GM21526 (cell line): Measurements from ENCODE around the gene EFNA3.
"Not testable (repeated sequence)": the region's sequence is repeated elsewhere in the genome, so short reads cannot be mapped to it uniquely, and the experiment has no call there.

Experiments used
- ATAC-seq: cut with Tn5 transposase; IDR thresholded peaks from one replicate; pipeline ENCODE4 v1.9.1; 2021; ENCODE audit warnings: moderate library complexity; ENCODE audit not compliant: unreplicated experiment, low FRiP score

EFNA3 gene

DNA sequence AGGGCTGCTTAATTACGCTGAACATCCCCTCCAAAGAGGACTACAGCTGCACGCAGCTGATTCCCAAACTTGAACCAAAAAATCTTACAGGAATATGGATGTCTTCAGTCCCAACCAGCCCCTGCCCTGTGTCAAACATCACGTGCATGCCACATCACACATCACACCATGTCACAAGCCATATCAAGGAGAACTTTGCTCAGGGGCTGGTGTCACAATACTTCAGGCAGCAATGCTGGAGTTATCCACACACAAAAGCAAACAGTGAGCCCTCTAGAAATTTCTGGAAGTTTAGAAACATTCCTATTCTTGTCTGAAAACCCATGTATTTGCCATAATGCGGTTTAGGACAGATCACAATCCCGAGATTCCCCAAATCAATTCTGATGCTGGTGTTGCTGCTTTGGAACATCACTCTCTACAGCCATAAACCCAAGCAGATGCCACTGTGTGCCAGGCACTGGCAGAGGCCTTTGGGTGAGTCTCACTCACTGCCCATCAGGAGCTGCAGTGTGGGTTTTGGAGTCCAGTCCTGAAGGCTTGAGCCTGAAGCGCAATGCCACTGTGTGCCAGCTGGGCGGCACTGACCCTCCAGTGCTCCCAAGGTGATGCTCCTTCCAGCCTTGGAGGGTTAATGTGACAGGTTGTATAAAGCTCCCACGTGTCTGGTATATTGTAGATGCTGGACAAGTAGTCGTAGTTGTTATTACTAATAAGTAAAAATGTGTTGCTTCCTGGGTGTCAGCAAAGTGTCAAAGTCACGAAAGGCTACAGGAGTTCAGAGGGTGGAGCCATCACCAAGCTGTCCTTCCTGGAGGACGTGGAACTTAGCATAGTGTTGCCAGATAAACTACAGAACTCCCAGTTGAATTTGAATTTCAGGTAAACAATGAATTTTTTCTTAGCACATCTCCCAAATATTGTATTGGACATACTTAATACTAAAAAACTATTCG is 28.9 kb downstream of the EFNA3 start:
- no peak for ATAC-seq

DNA sequence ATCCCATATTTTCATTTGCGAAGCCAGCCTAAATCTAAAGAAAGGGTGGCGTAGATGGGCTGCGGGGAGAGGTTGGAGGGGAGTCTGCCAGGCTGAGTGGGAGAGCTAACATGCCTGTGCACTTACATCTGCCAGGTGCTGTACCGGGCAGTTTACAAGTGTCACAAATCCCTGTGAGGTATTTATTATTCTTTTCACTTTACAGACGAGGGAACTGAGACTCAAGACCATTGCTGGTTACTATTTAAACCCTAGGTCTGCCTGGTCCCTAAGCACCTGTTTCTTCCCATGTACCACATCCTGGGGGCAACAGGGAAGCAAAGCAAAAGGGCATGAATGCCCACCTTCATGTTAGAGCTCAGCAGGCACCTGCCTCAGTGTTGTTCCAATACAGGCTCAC is 29.7 kb downstream of the EFNA3 start:
- no peak for ATAC-seq

DNA sequence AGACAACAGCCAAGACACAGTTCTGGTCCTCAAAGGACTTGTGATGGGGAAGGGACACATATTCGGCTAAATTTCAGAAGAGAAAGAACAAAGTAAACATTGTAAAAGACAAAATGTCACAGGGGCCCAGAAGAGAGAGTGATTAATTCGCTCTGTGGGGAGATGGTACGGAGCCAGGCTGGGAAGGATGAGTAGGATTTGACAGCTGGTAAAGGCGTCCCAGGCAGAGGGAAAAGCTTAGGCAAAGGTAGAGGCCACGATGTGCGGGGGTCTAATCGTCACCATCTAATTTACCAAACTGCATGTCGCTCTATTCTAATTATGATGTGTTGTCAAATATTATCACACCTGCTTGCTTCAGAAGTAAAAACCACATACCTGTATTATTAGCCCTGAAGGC is 31.7 kb downstream of the EFNA3 start:
- no peak for ATAC-seq

DNA sequence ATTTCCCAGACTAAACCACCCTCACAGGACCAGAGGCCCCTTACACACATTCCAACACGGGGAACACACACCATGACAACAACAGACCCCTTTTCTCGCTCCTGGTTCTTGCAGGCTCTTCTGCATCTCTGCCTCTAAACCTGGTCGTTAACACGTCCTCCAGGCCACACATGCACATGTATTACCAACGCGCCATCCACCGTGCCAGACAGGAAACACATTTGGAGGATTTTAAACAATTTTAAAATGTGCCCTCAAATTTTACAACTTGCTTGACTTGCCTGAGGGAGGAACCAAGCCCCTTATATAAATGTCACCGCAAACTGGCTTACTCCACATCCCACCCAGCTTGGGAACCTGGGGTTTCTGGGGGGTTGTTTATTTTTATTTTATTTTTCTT is 32.2 kb downstream of the EFNA3 start:
- no peak for ATAC-seq

DNA sequence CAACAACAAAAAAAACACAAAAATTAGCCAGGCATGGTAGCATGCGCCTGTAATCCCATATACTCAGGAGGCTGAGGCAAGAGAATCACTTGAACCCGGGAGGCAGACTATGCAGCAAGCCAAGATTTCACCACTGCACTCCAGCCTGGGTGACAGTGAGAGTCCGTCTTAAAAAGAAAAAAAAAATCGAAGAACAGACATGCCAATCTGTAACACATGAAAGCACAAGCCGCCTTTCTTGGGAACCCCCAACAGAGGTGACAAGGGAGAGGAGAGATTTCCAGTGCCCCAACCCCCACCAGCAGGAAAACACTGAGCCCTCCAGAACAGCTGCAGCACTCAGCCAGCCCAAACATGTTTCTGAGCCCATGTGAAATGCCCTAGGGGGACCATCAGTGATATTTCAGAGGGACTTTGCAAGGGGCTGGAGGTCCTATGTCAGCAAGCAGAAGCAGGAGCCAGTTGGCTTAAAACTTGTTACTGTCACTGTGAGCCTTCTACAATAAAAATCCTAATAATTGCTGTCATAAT is 34.9 kb downstream of the EFNA3 start:
- no peak for ATAC-seq

DNA sequence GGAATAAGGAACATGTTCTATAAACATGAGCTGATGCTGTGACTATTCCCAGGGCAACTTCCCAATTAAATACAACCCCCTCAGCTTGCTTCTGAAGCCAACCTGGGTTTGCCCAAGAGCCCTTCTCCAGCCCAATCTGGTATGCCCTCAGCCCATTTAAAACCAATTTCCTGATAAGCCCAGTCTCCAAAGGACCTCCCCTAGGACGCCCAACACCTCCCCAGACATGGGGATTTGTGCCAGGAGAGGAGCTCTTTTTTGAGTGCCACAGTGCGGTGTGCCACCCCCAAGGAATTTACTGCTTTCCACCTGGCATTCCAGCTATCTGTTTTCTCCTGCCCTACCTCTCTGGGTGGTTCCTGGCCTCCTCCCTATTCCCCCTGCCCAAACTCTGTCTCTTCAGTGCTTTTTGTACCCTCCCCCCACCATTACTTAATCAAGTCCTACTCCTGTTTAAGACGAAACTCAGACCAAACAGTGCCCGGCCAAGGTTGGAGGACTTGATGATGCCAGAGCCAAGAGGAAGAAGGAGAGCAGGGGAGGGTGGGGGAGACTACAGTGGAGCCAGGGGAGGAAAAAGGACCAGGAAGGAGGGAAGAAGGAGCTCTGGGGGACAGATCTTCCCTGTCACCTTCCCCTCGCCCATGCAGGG is 37.6 kb downstream of the EFNA3 start:
- no peak for ATAC-seq

DNA sequence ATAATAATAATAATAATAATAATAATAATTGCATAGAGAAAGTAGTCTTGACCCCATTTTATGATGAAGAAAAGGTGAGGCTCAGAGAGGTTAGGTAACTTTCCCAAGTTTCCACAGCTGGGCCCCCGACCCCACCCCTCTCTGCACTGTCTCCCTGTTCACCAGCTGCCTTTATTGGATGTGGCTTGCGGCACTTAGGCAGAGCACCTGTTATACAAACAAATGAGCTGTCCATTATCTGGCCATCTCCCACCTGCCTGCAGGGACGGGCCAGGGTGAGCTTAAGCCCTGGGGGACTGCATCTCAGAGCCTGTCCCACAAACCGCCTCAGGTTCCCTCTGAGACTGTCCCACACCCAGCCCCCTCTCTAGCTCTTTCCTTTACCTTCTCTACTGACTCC is 39.0 kb downstream of the EFNA3 start:
- ATAC-seq: no peak

DNA sequence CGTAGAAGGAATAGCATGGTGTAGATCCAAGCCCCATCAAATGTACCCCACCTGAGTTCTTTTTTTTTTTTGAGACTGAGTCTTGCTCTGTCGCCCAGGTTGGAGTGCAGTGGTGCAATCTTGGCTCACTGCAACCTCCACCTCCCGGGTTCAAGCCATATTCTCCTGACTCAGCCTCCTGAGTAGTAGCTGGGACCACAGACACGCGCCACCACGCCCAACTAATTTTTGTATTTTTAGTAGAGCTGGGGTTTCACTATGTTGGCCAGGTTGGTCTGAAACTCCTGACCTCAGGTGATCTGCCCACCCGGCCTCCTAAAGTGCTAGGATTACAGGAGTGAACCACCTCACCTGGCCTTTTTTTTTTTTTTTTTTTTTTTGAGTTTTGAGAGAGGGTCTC is 39.5 kb downstream of the EFNA3 start:
- ATAC-seq: not testable (repeated sequence)

DNA sequence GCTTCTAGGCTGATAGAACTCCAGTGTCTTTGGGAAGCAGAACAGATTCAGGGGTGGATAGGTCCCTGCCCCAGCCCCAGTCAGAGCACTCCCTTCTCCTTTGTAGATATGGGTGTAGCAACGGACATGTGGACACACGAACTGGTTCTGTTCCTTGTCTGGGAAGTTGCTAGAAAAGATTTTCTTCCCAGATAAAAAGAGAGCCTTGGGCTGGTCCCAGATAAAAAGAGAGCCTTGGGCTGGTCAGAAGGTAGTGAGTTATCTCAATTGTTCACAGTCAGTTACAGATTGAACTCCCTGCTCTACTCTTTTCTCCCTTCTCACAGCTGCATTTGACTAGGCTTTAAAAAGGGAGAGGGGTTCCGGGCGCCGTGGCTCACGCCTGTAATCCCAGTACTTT is 41.6 kb downstream of the EFNA3 start:
- ATAC-seq: no peak

DNA sequence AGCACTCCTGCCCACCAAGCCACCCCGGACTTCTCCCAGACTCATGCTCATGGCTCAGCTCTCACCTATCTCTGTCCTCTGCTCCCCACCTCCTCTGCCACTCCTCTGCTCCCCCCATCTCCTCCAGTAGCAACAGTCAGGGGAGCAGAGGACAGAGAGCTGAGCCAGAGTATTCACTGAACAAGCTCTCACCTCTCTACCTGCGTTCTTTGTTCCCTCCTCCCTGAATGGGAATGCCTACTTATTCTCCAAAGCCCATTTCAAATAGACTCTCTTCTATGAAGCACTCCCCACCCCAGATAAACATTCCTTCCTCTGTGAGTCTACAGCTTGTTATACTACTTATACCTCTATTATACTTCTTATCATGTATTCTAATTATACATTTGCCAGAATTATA is 42.6 kb downstream of the EFNA3 start:
- ATAC-seq: no peak

DNA sequence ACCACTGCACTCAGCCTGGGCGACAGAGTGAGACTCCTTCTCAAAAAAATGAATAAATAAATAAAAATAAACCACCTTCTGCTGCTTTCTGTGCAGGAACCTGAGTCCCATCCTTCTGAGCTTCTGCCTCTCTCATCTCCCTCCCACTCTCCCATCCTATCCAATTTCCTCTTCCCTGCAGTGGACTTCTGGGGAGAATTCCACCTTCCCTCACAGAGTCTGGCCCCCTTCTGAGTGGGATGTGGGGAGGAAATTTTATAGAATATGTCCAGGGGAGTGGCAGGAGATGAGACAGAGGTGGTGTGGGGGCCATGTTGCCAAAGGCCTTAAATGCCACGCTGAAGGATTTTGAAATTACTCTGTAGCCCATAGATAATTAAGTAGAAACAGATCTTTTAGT is 43.7 kb downstream of the EFNA3 start:
- ATAC-seq: no peak

DNA sequence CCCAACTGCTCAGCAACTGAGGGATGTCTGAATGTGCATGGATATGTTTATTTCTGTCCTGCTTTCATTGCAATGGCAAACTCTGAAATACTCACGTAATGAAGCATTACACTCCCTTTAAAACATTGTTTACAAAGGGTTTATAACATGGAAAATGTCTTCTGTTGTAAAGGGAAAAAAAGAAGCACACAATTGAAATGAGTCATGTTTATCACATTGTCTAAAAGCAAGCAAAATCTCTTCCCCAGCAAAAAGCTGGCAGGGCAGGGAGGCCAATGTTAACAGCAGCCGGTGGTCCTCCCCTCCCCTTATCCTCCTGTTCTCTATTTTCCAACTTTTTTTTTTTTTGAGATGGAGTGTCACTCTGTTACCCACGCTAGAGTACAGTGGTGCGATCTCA is 45.2 kb downstream of the EFNA3 start:
- no peak for ATAC-seq

DNA sequence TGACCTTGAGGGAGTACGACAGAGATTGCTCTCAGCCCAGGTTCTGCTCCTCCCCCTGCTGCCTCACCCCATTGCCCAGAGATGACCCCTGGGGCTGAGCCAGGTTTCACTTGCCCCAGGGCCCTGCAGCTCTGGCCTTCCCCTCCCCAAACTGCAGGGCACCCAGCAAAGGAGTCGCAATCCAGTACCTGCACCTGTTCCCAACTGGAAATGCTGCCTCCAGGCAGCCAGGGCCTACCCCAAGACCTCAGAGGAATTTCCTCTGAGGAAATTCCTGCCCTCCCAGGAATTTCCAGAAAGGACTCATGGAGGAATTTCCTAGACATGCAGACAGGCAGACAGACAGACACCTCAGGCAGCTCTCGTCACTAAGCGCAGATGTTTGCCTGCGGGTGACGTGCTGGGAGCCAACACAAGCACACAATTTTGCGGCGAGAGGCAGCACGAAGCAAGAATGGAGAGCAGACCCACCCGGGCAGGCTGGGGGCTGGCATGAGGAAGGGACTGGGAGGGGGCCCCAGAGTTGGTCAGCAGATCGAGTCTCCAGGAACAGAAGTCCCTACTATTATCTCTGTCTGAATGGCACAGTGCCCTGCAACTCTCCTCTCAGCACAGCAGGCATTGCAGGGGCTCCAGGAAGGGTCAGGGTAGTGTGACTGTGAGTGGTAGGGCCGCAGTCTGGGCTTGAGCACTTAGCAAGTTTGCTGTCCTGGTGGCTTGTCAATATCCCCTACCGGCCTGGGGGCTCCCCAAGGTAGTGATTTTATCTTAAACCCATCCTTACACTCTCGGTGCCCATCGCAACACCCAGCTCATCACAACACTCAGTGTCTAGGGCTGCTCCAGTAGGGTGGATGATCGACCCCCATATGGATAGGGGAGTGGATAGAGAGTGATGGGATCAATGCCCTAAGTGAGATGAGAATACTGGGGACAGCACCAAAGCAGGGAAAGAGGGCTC is 46.1 kb downstream of the EFNA3 start:
- no peak for ATAC-seq

DNA sequence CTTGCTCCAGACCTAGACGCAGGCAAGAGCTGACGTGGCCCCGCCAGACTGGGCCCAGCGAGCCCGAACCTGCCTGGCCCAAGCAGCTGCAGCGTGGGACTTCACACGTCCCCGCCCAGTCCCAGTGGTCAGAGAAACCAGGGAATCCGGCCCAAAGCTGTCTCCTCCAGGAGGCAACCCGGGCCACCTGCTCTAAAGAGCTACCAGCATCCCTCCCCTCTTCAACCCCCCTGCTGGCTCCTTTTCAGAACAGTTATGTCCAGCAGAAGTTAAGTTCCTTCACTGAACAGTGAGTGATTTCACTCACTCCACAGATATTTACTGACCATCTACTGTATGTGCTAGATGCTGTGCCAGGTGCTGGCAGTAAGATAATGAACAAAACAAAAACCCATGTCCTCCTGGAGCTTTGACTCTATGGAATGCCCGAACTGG is 46.9 kb downstream of the EFNA3 start:
- ATAC-seq: no peak

DNA sequence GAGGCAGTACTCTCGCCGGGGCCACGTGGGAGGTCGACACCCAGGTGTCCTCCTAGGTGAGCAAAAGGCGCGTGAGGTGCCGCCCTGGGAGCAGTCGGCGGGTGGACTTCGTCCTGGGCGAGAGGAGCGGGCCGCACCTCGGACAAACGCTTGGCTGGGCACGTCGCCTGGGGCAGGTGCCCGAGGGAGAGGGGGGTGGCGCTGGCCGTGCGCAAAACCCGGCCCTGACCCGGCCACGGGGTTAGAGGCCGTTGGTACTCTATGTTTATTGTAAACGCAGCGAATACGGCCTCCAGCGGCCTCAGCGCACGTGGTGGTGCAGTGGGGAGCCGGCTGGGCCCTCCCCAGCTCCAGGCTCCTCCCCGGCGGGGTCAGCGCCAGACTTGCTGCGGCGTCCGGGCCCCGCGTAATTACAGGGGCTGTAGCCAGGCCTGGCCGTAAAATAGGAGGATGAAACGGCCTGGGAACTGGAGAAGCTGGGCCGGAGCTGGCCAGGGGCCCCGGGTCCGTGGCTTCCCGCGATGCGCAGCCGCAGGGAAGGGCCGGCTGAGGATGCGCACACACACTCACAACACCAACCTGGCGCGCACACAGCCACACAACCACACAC is 47.4 kb downstream of the EFNA3 start:
- no peak for ATAC-seq

DNA sequence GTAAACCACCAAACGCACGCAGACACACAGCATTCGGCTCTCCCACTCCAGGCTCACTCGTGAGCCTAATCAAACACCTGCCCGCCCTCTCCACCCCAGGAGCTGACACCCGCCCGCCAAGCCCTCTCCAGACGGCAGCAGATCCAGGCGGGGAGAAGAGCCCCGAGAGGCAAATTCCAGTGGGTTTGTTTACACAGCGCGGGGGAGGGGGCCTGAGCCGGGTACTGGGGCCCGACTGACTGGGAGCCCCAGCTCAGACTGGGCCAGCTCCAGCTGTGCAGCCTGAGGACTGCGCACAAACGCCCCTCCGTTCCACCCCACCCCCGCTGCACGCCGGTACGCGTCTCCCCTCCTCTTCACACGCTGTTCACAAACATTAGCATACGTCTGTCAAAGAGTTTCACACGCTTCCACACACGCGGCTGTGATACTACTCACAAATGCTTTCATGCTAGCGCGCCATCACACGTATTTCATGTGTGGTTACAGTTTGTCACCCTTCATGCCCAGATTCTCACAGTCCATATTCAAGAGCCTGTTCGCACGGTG is 48.0 kb downstream of the EFNA3 start:
- ATAC-seq: no peak

DNA sequence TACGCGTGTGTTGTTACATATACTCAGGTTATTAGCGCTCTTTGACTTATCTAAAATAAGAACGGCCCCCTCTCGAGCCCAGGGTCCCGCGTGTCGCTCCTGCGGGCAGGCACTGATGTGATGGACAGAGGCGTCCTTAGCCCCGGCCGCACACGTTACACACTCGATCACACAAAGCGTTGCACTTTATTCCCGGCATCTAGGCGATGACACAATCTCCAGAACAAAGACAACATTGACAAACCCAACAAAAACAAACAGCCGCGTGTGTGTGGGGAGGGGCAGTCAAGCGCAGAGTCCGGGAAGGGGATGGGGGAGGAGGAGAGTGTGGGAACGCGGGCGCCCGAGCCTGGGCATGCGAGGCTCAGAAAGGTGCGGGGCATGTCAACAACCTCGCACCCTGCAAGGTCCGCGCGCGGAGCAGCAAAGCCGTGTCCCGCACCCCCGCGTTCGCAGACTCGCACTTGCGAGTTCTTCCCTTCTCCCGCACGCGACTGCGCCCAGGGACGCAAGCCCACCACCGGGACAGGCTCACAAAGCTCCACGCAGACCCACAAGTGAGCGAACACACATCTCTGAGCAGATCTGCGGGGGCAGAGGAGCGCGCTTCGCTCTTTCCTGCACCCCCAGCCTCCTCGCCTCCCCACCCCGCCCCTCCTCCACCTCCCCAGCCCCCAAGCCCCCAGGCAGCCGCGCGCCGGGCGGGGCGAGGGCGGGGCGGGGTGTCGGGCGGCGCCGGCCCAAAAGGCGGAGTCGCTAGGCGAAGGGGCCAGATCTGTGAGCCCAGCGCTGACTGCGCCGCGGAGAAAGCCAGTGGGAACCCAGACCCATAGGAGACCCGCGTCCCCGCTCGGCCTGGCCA is 48.7 kb downstream of the EFNA3 start, which contains the start of gene EFNA1:
Gene EFNA1, plus strand, starts transcription at position 772 of the 862 bp plus-strand sequence. CDS start 102 bp downstream, outside the sequence.
- no peak for ATAC-seq

DNA sequence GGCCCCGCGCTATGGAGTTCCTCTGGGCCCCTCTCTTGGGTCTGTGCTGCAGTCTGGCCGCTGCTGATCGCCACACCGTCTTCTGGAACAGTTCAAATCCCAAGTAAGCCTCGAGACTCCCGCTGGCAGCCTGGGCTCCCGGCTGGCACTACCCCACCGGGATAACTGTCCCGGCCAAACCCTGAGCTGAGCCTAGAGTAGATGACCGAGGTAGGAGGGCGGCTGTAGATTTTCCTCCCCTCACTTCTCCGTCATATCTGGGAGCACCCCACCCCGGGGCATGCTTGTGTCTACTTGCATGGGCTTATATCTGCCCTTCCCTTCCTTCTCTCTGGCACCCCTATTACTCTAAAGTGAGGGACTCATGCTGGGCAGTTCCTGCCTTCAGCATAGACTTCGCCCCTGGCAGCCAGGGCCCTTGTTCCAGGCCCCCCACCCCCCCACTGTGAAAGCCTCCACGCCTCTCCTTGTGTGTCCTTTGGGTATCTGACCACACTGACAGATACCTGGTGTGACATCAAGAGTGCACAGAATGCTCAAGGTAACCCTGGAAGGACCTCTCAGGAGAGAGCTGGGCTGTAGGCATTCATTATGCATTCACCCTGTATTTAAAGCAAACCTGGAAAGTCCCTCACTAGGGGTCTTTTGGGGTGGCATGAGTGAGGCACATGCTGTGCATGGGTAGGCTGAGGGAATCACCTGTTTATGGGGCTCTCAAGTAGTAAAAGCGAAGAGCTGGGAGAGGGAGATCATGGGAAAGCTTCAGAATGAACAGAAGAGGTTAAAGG is 49.5 kb downstream of the EFNA3 start:
- ATAC-seq: no peak
